ENCODE data around the gene RORC.

The RORC gene

DNA sequence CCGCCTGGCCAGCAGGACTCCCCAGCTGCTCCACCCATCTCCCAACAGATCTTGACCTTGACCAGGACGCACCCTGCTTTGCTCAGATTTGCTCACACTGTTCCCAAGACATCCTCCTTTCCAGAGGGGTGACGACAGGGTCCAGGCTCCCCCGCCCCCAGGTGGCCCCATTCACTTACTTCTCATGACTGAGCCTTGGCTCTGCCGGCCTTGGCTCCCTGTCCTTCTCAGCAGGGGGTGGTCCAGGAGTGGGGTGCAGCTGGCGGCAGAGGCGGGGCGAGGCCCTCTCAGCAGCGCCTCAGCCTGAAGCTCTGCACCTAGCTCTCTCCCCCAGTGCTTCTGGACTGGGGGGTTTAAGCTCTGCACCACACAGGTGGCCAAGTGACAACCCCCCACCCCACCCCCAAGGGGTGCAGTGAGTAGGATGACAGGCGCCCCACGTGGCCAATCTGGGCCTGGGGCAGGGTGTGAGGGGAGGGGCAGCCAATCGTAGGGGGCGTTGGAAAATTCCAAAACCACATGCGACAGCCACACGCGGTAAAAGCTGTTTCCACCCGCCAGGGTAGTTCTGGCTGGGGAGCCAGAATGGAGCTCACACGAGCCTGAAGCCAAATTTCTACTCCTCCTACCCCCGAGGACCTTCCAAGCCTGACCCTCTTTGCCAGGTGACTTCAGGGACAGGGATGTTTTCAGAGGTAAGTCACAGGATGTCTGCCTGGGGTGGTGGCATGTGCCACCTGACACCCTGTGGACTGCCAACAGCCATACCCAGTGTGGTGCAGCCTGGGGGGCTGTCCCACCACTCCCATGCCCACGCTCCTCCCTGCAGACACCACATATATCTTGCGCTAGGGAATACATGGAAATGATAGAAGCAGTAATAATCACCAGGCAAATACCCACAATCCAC lies 5.6 kb downstream of the RORC start:
- no peak for DNase-seq

- DNase-seq = no peak
Observed at GRCh38 chr1:151825204-151825603, 6.4 kb downstream of the RORC start.

DNA sequence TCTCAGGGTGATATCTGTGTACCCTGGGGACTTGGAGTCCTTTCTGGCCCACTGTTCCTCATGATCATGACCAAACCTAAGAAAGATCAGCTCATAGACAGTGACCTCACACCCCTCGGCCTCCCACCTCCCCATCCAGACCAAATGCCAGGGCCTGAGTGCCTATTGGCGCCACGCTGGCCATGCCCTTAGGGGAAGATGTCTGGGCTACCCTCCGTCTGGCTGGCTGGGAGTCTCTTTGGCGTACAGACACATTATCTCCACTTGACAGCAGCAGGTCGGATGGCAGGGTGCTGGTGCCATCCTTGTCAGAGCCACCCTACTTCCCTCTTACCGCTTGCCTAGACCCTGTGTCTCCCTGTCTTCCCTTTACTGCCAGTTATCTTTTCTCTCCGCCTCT lies 8.4 kb downstream of the RORC start:
- no peak for DNase-seq

DNA sequence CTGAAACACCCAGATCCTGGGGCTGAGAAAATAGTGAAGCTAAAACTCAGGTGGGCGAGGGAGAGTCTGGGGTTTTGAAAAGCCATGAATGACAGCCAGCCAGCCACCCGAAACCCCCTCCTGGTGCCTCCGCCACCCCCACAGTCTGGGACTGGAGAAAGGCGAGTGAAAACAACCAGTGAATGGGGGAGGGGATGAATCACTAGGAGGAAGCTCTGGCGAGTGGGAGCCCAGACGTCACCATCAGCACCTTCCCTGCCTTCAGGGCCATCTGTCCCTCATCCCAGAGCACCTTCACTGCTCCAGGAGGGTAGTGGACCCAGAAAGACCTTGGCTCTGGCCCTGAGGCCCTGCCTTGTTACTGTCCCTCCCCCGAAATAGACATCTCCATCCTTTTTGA lies 9.2 kb downstream of the RORC start:
- no peak for DNase-seq

- no peak for DNase-seq
Observed at GRCh38 chr1:151820940-151821339, 10.7 kb downstream of the RORC start.

GRCh38 chr1:151819976-151820623 lies 11.5 kb downstream of the RORC start:
- DNase-seq = no peak

DNA sequence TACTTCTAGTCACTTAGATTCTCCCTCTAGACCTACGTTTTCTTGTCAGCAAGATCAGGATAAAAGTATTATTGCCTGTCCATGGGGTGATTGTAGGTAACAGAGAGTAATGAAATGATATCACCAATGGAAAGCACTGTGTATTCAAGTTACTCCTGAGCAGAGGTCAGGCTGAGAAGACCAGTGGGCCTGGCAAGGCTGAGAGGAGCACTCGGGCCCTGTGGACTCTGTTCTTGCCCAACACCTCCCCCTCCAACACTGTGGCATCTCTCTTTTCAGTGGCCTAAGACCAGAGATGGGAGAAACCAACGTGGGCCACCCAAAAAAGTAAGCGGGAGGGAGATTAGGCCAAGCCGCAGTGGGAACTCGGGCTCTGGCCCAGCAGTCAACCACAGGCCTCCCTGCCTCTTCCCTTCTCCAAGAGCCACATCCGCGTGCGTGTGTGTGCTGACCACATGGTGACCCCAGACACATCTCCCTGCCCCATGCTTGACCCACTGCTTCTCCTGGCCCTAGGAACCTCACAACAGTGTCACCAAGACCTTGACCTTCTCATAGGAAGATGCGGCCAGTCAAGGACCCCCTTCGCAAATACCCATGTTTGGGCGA lies 12.3 kb downstream of the RORC start:
- DNase-seq = no peak

DNA sequence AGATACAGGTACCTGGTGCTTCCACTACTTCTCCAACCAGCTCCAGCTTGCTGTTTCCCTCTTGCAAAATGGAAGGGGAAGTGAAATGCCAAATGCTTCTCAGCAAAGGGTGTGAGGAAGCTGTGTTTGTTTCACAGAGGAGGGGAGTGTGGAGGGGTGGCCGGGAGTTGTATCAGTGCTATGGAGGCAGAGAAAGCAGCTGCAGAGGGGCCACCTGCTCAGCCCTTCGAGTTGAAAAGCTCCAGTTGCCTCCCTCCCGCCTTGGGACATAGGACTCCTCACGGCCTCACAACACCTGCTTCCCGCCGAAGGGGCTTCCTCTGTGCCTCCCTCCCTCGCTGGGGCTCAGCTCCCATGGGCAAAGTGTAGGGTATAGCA lies 14.3 kb downstream of the RORC start:
- DNase-seq = no peak

DNA sequence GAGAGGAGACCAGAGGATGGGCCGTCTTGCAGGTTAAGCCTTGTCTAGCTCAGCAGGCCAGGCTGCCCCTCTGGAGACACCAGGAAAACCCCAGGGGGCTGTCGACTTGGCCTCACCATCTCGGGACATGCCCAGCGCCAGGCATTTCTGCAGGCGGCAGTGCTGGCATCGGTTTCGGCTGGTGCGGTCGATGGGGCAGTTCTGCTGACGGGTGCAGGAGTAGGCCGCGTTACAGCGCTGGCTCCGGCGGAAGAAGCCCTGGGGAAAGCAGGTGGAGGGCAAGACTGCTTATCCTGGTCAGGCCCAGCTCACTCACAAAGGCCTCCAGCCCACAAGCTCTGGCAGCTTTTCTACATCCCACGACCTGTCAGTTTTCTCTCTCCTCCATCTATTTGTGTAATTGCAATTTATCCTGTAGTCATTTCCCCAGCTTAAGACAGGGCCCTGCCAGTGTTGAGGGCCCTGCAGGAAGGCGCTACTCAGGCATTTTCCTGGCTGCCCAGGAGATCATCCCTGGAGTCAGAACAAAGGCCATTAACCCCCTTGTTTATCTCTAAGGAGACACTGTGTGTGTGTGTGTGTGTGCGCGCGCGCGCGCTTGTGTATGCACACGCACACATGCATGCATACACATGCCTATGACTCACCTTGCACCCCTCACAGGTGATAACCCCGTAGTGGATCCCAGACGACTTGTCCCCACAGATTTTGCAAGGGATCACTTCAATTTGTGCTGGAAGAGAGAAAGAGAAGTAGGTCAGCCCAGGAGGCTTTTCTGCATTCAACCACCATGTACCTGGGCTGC lies 14.9 kb downstream of the RORC start:
- DNase-seq = no peak

- no peak for DNase-seq
Observed at GRCh38 chr1:151815716-151816327, 15.8 kb downstream of the RORC start.

- DNase-seq = no peak
Observed at GRCh38 chr1:151814971-151815545, 16.5 kb downstream of the RORC start.

DNA sequence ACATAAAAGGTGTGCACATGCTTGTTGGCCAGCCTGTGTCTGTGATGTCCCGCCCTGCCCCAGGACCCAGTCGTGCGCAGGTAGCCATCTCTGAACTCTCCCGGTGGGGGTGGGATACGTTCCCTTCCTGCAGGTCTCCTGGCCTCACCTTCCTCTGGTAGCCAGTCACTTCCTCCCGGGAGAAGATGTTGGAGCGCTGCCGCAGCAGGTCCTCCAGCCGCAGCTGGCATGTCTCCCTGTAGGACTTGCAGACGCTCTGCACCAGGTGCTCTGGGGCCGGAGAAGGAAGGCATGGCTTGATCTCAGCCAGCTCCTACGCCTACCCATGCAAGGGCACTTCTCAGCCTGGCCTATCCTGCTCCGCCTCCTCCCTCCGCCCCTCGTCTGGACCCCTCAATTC lies 17.2 kb downstream of the RORC start:
- DNase-seq = no peak

DNA sequence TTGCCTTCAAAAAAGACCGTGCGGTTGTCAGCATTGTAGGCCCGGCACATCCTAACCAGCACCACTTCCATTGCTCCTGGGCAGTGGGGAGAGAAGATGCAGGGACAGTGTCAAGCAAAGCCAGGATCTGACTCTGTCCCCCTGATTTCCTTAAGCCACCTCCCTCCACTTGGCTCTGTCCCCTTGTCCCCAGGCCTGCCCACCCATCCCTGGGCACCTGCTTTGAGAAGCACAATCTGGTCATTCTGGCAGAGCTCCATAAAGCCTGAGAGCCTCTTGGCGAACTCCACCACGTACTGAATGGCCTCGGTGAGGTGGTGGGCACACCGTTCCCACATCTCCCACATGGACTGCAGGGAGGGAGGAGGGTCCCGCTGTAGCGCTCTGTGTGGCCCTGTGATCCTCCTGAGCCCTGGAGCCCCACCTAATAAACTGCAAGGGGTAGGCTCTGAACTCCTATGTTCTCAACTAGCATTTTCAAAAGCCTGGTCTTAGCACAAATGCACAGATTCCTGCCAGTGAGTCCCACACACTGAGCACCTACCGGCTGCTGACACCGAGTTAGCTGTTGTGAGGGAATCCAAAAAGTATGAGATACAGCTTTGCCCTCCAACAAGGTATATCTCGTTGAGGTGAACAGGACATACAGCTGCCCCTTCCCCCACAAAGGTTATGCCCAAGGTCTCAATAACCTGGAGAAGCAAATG lies 18.2 kb downstream of the RORC start:
- no peak for DNase-seq

- DNase-seq = no peak
Observed at GRCh38 chr1:151811181-151811580, 20.4 kb downstream of the RORC start.

- no peak for DNase-seq
Observed at GRCh38 chr1:151809985-151810556, 21.5 kb downstream of the RORC start.

GRCh38 chr1:151809290-151809984 lies 22.2 kb downstream of the RORC start:
- no peak for DNase-seq

DNA sequence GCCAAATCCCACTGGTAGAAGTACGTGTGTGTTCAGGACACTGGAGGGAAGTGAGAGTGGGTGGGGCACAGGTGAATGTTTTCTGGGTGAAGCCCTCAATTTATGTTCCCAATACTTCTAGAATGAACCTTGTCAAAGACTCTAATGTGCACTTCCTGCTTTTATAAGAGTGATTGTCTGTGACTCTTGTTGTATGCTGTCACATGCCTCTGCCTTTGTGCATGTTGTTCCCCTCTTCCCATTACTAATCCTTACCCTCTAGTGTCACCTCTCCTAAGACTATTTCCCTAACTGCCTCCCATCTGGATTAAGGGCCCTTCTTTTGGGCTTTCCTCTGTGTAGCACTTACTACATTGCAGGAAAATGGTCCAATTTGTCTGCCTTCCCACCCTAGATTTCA lies 23.8 kb downstream of the RORC start:
- DNase-seq = no peak

DNA sequence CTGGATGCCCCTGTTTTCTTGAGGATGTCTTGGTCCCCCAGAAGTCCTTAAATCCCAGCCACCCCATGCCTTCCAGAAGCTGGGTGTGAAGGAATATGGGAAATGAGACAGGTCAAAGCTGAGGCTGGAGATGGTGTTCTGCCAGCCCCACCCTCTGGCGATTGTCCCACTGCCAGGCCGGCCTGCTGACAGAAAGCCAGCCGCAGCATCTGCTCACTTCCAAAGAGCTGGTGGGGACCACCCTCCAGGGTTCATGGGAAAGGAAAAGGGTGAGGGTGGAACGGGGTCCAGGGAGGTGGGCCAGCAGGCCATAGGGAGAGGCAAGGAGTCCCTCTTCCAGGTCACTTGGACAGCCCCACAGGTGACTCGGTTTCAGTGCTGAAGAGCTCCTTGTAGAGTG lies 24.5 kb downstream of the RORC start:
- no peak for DNase-seq

DNA sequence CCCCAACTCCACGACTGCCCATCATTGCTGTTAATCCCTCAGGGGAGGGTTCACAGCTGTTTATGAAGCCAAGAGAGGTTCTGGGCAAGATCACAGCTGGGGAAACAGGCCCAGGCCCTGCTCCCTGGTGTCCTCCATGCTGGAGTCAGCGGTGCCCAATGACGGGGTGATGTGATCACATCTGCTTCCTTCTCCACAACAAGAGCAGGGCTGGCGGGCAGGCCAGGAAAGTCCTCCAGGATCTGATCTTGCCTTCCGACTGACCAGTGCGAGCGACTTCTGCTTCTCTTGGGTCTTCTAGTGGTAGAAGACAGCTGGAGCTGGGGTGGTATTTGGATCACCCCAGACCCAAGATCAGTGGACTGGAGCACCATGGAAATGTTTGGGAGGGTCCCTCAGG lies 25.4 kb downstream of the RORC start:
- no peak for DNase-seq

DNA sequence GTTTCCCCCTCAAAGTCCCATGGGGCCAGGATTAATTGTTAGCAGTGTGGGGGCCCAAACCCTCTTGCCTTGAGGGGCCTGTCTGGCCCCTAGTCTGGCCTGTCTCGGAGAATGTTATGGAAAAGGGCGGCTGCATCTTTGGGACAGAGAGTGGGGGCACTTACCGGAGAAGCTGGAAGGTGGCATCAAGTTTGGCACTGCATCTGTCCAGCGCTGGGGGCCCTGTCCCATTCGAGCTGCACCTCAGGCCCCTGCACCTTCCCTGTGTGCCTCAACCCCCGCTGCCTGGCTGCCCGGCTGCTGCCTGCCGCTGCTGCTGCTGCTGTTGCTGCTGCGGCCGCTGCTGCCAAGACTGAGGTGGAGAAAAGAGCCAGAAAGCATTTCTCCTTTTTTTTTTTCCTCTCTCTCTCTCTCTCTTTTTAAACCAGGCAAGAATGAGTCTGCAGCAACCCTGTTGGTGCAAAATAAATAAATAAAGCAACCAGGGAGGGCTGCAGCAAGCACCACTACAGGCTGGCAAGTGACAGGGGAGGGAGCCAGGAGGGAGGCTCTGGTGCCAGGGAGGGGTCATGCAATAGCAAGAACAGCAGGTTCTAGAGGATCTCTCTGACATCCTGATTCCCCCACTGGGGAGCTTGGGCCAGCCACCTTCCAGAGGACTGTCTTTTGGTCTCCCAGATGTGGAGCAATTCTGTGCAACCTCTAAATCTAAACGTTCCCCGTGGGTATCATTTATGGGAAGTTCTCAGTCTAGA lies 26.4 kb downstream of the RORC start, which contains the start of gene LINGO4:
TSS of gene LINGO4 (minus strand) at position 354 of the 755 bp plus-strand sequence. CDS start 2,715 bp downstream, outside the sequence.
- no peak for DNase-seq
